HepG2 (cell line): Measurements from ENCODE around the gene S100A16. TPM values are rescaled to one million over a fixed set of nuclear protein-coding genes. Genes with fewer than 3 reads are reported as not detected.
A peak's percentile ranks its signal among the peaks of the same experiment; 100 is the strongest.

Experiments
- ATAC-seq: fragments of 200-7000 bp; cut with Tn5 transposase; 3 replicates; pipeline ENCODE4 v1.9.1; 2020; ENCODE audit warnings: mild to moderate bottlenecking, moderate library complexity
- BruUV-seq: library from RNA; stranded (reverse); fragments of 400-500 nt; replicated peaks from 2 replicates; lab custom pipeline; 2021; lab: Mats Ljungman, UMichigan
- CTCF ChIA-PET: fragments of 300-600 bp; formaldehyde crosslinking; extraction: SDS; loops from one replicate; lab custom pipeline; 2021; ENCODE audit warnings: low total read pairs, inconsistent platforms, low intra/inter-chr PET ratio; lab: Yijun Ruan, JAX
- POLR2A ChIA-PET: fragments of 350-600 bp; sonication (Branson Sonifier 250); formaldehyde crosslinking; loops from one replicate; lab custom pipeline; 2020; ENCODE audit warnings: antibody characterized with exemption, inconsistent platforms; lab: Yijun Ruan, JAX
- DNase-seq: peaks from one replicate; pipeline ENCODE4 v3.0.0-alpha.2; 2015; ENCODE audit warnings: low spot score
- FAIRE-seq: peaks from 3 replicates; lab custom pipeline; 2011; peaks lifted over from hg19 to GRCh38; lab: Jason Lieb, UNC
- H2AFZ ChIP-seq: one replicate; pipeline ENCODE4 v1.6.1; 2011; ENCODE audit warnings: low read length, inconsistent platforms
- H3K27ac ChIP-seq: fragments of 300-600 bp; 3 replicates; pipeline ENCODE4 v1.8.0; 2011; ENCODE audit warnings: mixed run types, mild to moderate bottlenecking, mixed read lengths, low read length, inconsistent platforms; ENCODE audit not compliant: insufficient read depth; ENCODE audit errors: extremely low read length
- H3K27me3 ChIP-seq, 2 experiments: fragments of 200-600 bp in 1 of 2; 2 replicates in 1 of 2; 3 replicates in 1 of 2; pipeline versions ENCODE4 v1.6.0 to v1.8.0; 2011; ENCODE audit warnings: low read length in 2 of 2, mild to moderate bottlenecking in 2 of 2, moderate library complexity in 2 of 2, inconsistent platforms in 1 of 2; ENCODE audit not compliant: insufficient read depth in 2 of 2, control insufficient read depth in 1 of 2
- H3K36me3 ChIP-seq, 2 experiments: fragments of 200-600 bp in 1 of 2; replicated peaks in 1 of 2; 2 replicates in 1 of 2; 3 replicates in 1 of 2; pipeline versions ENCODE4 v1.5.1 to v1.8.0; 2011; ENCODE audit warnings: low read length in 2 of 2, inconsistent platforms in 1 of 2; ENCODE audit not compliant: insufficient read depth in 2 of 2, control insufficient read depth in 1 of 2
- H3K4me1 ChIP-seq: 2 replicates; pipeline ENCODE4 v1.5.1; 2012; ENCODE audit warnings: low read length, inconsistent platforms; ENCODE audit not compliant: insufficient read depth
- H3K4me2 ChIP-seq: 2 replicates; pipeline ENCODE4 v1.6.0; 2011; ENCODE audit warnings: low read depth, low read length, inconsistent platforms
- H3K4me3 ChIP-seq, 3 experiments: fragments of 200-600 bp in 1 of 3; sonication (generic), shearing (Covaris generic) in 1 of 3; replicated peaks in 1 of 3; 2 replicates each; pipeline ENCODE4 v1.5.1; 2011 to 2016; ENCODE audit warnings: low read length in 3 of 3, inconsistent platforms in 2 of 3, low read depth in 2 of 3, mild to moderate bottlenecking in 2 of 3, control low read depth in 1 of 3, mixed read lengths in 1 of 3; ENCODE audit not compliant: insufficient read depth in 1 of 3
- H3K79me2 ChIP-seq: one replicate; pipeline ENCODE4 v1.6.1; 2011; ENCODE audit warnings: low read length, inconsistent platforms; ENCODE audit not compliant: insufficient read depth
- H3K9ac ChIP-seq: 2 replicates; pipeline ENCODE4 v1.6.0; 2011; ENCODE audit warnings: mild to moderate bottlenecking, low read depth, low read length, inconsistent platforms; ENCODE audit not compliant: insufficient read depth
- H3K9me3 ChIP-seq: 2 replicates; pipeline ENCODE4 v1.5.1; 2012; ENCODE audit warnings: mild to moderate bottlenecking, low read length
- H4K20me1 ChIP-seq: 2 replicates; pipeline ENCODE4 v1.6.0; 2011; ENCODE audit warnings: inconsistent platforms, mild to moderate bottlenecking, low read length, moderate library complexity; ENCODE audit not compliant: insufficient read depth
- AGO2 ChIP-seq: fragments of 200-400 bp; formaldehyde crosslinking; optimal IDR thresholded peaks from 2 replicates; pipeline ENCODE3; 2017; ENCODE audit warnings: mild to moderate bottlenecking, low read depth, low read length, moderate library complexity
- ARNTL ChIP-seq: sonication (generic); formaldehyde crosslinking; IDR thresholded peaks from 2 replicates; pipeline ENCODE4 v1.4.0; 2020; ENCODE audit warnings: mild to moderate bottlenecking, missing genetic modification reagents
- ATRX ChIP-seq: sonication (generic); formaldehyde crosslinking; IDR thresholded peaks from 2 replicates; pipeline ENCODE4 v1.4.0; 2020; ENCODE audit warnings: missing genetic modification reagents, borderline replicate concordance
- KDM5B ChIP-seq: sonication (generic); formaldehyde crosslinking; IDR thresholded peaks from 2 replicates; pipeline ENCODE4 v1.4.0; 2020; ENCODE audit warnings: missing genetic modification reagents, mild to moderate bottlenecking, borderline replicate concordance
- PAF1 ChIP-seq: IDR thresholded peaks from 2 replicates; pipeline ENCODE4 v1.6.1; 2016; ENCODE audit warnings: missing genetic modification reagents, missing compliant biosample characterization
- PATZ1 ChIP-seq: sonication (generic); formaldehyde crosslinking; IDR thresholded peaks from 2 replicates; pipeline ENCODE4 v1.4.0; 2020; ENCODE audit warnings: missing genetic modification reagents
- RBFOX2 ChIP-seq: fragments of 200-400 bp; formaldehyde crosslinking; IDR thresholded peaks from 2 replicates; pipeline ENCODE4 v1.6.1; 2017; ENCODE audit warnings: low read depth, mild to moderate bottlenecking, low read length
- SCMH1 ChIP-seq: sonication (generic); formaldehyde crosslinking; IDR thresholded peaks from 2 replicates; pipeline ENCODE4 v1.9.0; 2021; ENCODE audit warnings: missing genetic modification reagents, mild to moderate bottlenecking, borderline replicate concordance
- SIN3A ChIP-seq: IDR thresholded peaks from 2 replicates; pipeline ENCODE4 v1.6.1; 2011; ENCODE audit warnings: low read depth, mild to moderate bottlenecking, control low read depth, low read length, borderline replicate concordance
- SMARCC2 ChIP-seq: fragments of 450-650 bp; IDR thresholded peaks from 2 replicates; pipeline ENCODE4 v1.6.1; 2017; ENCODE audit warnings: antibody characterized with exemption, mild to moderate bottlenecking
- ZNF318 ChIP-seq: sonication (generic); formaldehyde crosslinking; IDR thresholded peaks from 2 replicates; pipeline ENCODE4 v1.4.0; 2020; ENCODE audit warnings: mild to moderate bottlenecking, missing genetic modification reagents
- ZNF350 ChIP-seq: sonication (generic); formaldehyde crosslinking; IDR thresholded peaks from 2 replicates; pipeline ENCODE4 v1.4.0; 2020; ENCODE audit warnings: mild to moderate bottlenecking, low read depth, missing genetic modification reagents, borderline replicate concordance
- ZNF552 ChIP-seq: sonication (generic); formaldehyde crosslinking; IDR thresholded peaks from 2 replicates; pipeline ENCODE4 v1.9.0; 2022; ENCODE audit warnings: missing genetic modification reagents, mild to moderate bottlenecking, borderline replicate concordance
- ZNF737 ChIP-seq: sonication (generic); formaldehyde crosslinking; IDR thresholded peaks from 2 replicates; pipeline ENCODE4 v1.5.0; 2020; ENCODE audit warnings: missing genetic modification reagents, mild to moderate bottlenecking, borderline replicate concordance
- WGBS: methylation state at CpG from one replicate; pipeline ENCODE4 v1.1.6; 2017; ENCODE audit warnings: low lambda C conversion rate; 5-methylcytosine and 5-hydroxymethylcytosine counted together
- in situ Hi-C: cut with HindIII; loops from 2 replicates; pipeline ENCODE4 v1.10.0; 2017; ENCODE audit warnings: low pct_unique_long_range_greater_than_20kb; ENCODE audit not compliant: extremely low pct_ligation_motif_present
- intact Hi-C: fragments of 100-400 bp; cut with micrococcal nuclease; formaldehyde crosslinking; loops from one replicate; pipeline ENCODE4 v1.10.0; 2022; ENCODE audit not compliant: unreplicated experiment
- polyA plus RNA-seq, 8 experiments: library from polyadenylated mRNA; depleted of rRNA in 3 of 8; stranded (reverse) in 7 of 8; unstranded in 1 of 8; fragments of >200 nt; fragmentation: Illumina TruSeq in 4 of 8; extraction: Trizol in 4 of 8; gene quantifications; 2 replicates each; pipeline versions ENCODE4 v1.2.1 to v1.2.3, GENCODE V29; 2011 to 2016; ENCODE audit warnings: low read depth in 4 of 8, missing spikeins in 1 of 8, mixed read lengths in 1 of 8; ENCODE audit not compliant: insufficient read depth in 1 of 8
- total RNA-seq, 5 experiments: library from RNA; depleted of rRNA; stranded (reverse); fragments of >200 nt; fragmentation: Illumina TruSeq; extraction: Trizol; gene quantifications; 2 replicates each; pipeline ENCODE4 v1.2.3, GENCODE V29; 2016; ENCODE audit warnings: low read depth in 1 of 5

The S100A16 gene
- total and polyA plus RNA-seq, 2 of the 13 experiments (the other 11 are each of a cell fraction or from before 2014, with no cell fraction given), result 46.0 to 195 TPM

GRCh38 chr1:153608089-153608682, 4.8 kb downstream of the S100A16 start:
- peaks cover 12% of the 10 kb centered on the region for H3K79me2 ChIP-seq
- peak overlapping the region; percentile 87 for H3K9ac ChIP-seq
- H2AFZ ChIP-seq, result no peak overlapping the region
- intact Hi-C loops, result loop anchor here (2.0 kb wide), 1 partner anchor 19 kb away; the partner anchor contains the start of gene S100A13
- peak overlapping the region; percentile 62 to 83 (median 64) for H3K4me3 ChIP-seq
- H3K9me3 ChIP-seq, result no peaks in the 10 kb centered on the region
- ATAC-seq (peak; percentile 23), FAIRE-seq (peak; percentile 49), DNase-seq (no peak)
- peak overlapping the region; percentile 99 for H3K27ac ChIP-seq
- BruUV-seq, result TSS peak; percentile 66
- H3K27me3 ChIP-seq, result no peaks in the 10 kb centered on the region; a peak in 1 of 5 replicates
- H4K20me1 ChIP-seq, result no peaks in the 10 kb centered on the region
- peak overlapping the region; percentile 98 for H3K4me2 ChIP-seq
- H3K36me3 ChIP-seq, result no peaks in the 10 kb centered on the region; a peak in 1 of 5 replicates
- H3K4me1 ChIP-seq, result peaks cover 53% of the 10 kb centered on the region
- CTCF ChIA-PET, result no interaction called here
- in situ Hi-C loops, result no loop called here
- 56% methylated on average over 4 of the region's 7 CpGs for WGBS
- POLR2A ChIA-PET, result interaction anchor here (0.7 to 12.2 kb wide), 14 partner anchors 8 to 382 kb away, joined by 3 to 390 read pairs (median 6); partner anchors contain the start of genes CHTOP, INTS3, RPS27 and S100A1
- no peak for TF ChIP-seq SIN3A
- TF ChIP-seq AGO2, result peak; percentile 36
- TF ChIP-seq PATZ1 (CRISPR knock-in tag), result no peak
- TF ChIP-seq KDM5B (CRISPR knock-in tag), result peak; percentile 71
- TF ChIP-seq ATRX (CRISPR knock-in tag), result no peak
- no peak for TF ChIP-seq PAF1 (CRISPR knock-in tag)
- TF ChIP-seq SCMH1 (CRISPR knock-in tag), result no peak
- no peak for TF ChIP-seq ZNF318 (CRISPR knock-in tag)
- no peak for TF ChIP-seq ZNF552 (CRISPR knock-in tag)
- no peak for TF ChIP-seq ARNTL (CRISPR knock-in tag)
- no peak for TF ChIP-seq ZNF737
- no peak for TF ChIP-seq SMARCC2
- no peak for TF ChIP-seq ZNF350 (CRISPR knock-in tag)
- TF ChIP-seq RBFOX2, result peak; percentile 19; the same call in 1 of the 2 replicates
